Activated CD8-positive, alpha-beta memory T cell treated with anti-CD3 and anti-CD28 coated beads for 36 hours (primary cell): ENCODE measurements around the gene LGI4. TPM values are rescaled to one million over a fixed set of nuclear protein-coding genes. Genes with fewer than 3 reads are reported as not detected.
"Not testable (repeated sequence)": the region's sequence is repeated elsewhere in the genome, so short reads cannot be mapped to it uniquely, and the experiment has no call there.

Source experiments
- CTCF ChIA-PET: fragments of 350-600 bp; sonication (Branson Sonifier 250); formaldehyde crosslinking; loops from one replicate; lab custom pipeline; 2021; ENCODE audit warnings: antibody characterized with exemption; lab: Charles Lee
- POLR2A ChIA-PET: fragments of 350-600 bp; sonication (Branson Sonifier 250); formaldehyde crosslinking; loops from one replicate; lab custom pipeline; 2021; ENCODE audit warnings: antibody characterized with exemption; lab: Charles Lee
- total RNA-seq, 2 experiments: library from RNA; stranded (reverse); gene quantifications; one replicate each; pipeline ENCODE4 v1.2.3, GENCODE V29; 2021

Gene LGI4
- total RNA-seq, 2 experiments from 2014 or later = not detected

GRCh38 chr19:35130761-35131720 is 3.8 kb downstream of the LGI4 start:
- POLR2A ChIA-PET = no interaction called here
- CTCF ChIA-PET = no interaction called here

GRCh38 chr19:35129724-35130274 is 5.1 kb downstream of the LGI4 start:
- CTCF ChIA-PET, POLR2A ChIA-PET: not testable (repeated sequence)

- ChIA-PET CTCF (interaction anchor here (1.1 to 2.1 kb wide), 3 partner anchors 7 to 84 kb away, joined by 3 to 8 read pairs (median 4); partner anchors contain the start of gene FXYD7), POLR2A (no interaction called here)
These were observed 6.3 kb downstream of the LGI4 start for GRCh38 chr19:35128398-35129057.

- CTCF ChIA-PET = interaction anchor here (1.0 to 2.1 kb wide), 4 partner anchors 8 to 84 kb away, joined by 3 to 8 read pairs (median 4); partner anchors contain the start of gene FXYD7
- POLR2A ChIA-PET = no interaction called here
These were observed 7.0 kb downstream of the LGI4 start for GRCh38 chr19:35127871-35128270.

GRCh38 chr19:35126624-35126959 is 8.3 kb downstream of the LGI4 start:
- ChIA-PET CTCF (interaction anchor here (2.1 kb wide), 1 partner anchor 16 kb away, joined by 8 read pairs; the partner anchor contains the start of gene FXYD7), POLR2A (no interaction called here)

GRCh38 chr19:35125749-35126623 is 8.9 kb downstream of the LGI4 start:
- POLR2A ChIA-PET = no interaction called here

GRCh38 chr19:35125270-35125717 is 9.6 kb downstream of the LGI4 start:
- CTCF ChIA-PET = interaction anchor here (1.3 to 2.3 kb wide), 4 partner anchors 10 to 17 kb away, joined by 4 to 8 read pairs (median 6); partner anchors contain the start of genes FXYD3 and LGI4
- POLR2A ChIA-PET = no interaction called here

More at GRCh38 chr19:35125749-35126623, 8.9 kb downstream of the LGI4 start:
- CTCF ChIA-PET = interaction anchor here (1.4 to 2.1 kb wide), 3 partner anchors 9 to 16 kb away, joined by 5 to 8 read pairs (median 6); partner anchors contain the start of genes FXYD7 and LGI4

GRCh38 chr19:35124098-35125060 is 10.5 kb downstream of the LGI4 start:
- ChIA-PET POLR2A (no interaction called here), CTCF (interaction anchor here (1.0 to 2.3 kb wide), 5 partner anchors 10 to 18 kb away, joined by 4 to 8 read pairs (median 5); partner anchors contain the start of genes FXYD3 and LGI4)

- ChIA-PET CTCF (interaction anchor here (1.0 to 2.3 kb wide), 2 partner anchors 9 to 17 kb away, joined by 4 to 8 read pairs; partner anchors contain the start of gene FXYD3), POLR2A (no interaction called here)
These were observed 11.3 kb downstream of the LGI4 start for GRCh38 chr19:35123573-35123972.

GRCh38 chr19:35122687-35123551 is 11.9 kb downstream of the LGI4 start:
- CTCF ChIA-PET = interaction anchor here (2.3 kb wide), 1 partner anchor 8 kb away, joined by 8 read pairs; the partner anchor contains the start of gene FXYD3
- POLR2A ChIA-PET = no interaction called here

GRCh38 chr19:35120898-35121297 is 14.0 kb downstream of the LGI4 start:
- POLR2A ChIA-PET = no interaction called here
- CTCF ChIA-PET = no interaction called here

- ChIA-PET POLR2A (no interaction called here), CTCF (interaction anchor here (1.8 kb wide), 1 partner anchor 29 kb away, joined by 6 read pairs; no protein-coding TSS in a partner anchor)
These were observed 14.4 kb downstream of the LGI4 start for GRCh38 chr19:35120492-35120891.

GRCh38 chr19:35119578-35120155 is 15.2 kb downstream of the LGI4 start:
- ChIA-PET CTCF (interaction anchor here (1.8 kb wide), 1 partner anchor 28 kb away, joined by 6 read pairs; no protein-coding TSS in a partner anchor), POLR2A (no interaction called here)

- CTCF ChIA-PET = interaction anchor here (1.5 to 1.8 kb wide), 2 partner anchors 28 to 52 kb away, joined by 5 to 6 read pairs; no protein-coding TSS in a partner anchor
- POLR2A ChIA-PET = no interaction called here
These were observed 15.8 kb downstream of the LGI4 start for GRCh38 chr19:35119091-35119490.

- ChIA-PET CTCF (interaction anchor here (1.5 to 1.8 kb wide), 2 partner anchors 27 to 51 kb away, joined by 5 to 6 read pairs; no protein-coding TSS in a partner anchor), POLR2A (no interaction called here)
These were observed 16.4 kb downstream of the LGI4 start for GRCh38 chr19:35118268-35119020.
